ENCODE measurements around the gene FUT1. TPM values are rescaled to one million over a fixed set of nuclear protein-coding genes. Genes with fewer than 3 reads are reported as not detected.

FUT1 gene
- total RNA-seq, 2 donors from 2014 or later: 3.1 to 3.3 TPM

- TF ChIP-seq CTCF (IDR thresholded peaks at IDR 0.05): no peak
These were observed 28.4 kb upstream of the FUT1 start for GRCh38 chr19:48780631-48781391.

GRCh38 chr19:48779636-48780035 lies 27.2 kb upstream of the FUT1 start:
- Histone ChIP-seq H3K27me3 (no peaks in the 10 kb centered on the region), H3K4me3 (no peak overlapping the region), H3K4me1 (peaks cover 0 to 7% of the 10 kb centered on the region in 2 donors), H3K36me3 (no peaks in the 10 kb centered on the region), H3K27ac (no peak overlapping the region), H3K9me3 (no peaks in the 10 kb centered on the region)
- DNase-seq (ENCODE audit: low spot score): no peak
- no peak for TF ChIP-seq CTCF (IDR thresholded peaks at IDR 0.05)

More at GRCh38 chr19:48780631-48781391, 28.4 kb upstream of the FUT1 start:
- Histone ChIP-seq H3K27ac (peak overlapping the region; percentile 24 to 62), H3K27me3 (no peaks in the 10 kb centered on the region), H3K9me3 (no peaks in the 10 kb centered on the region), H3K4me1 (peaks cover 0 to 7% of the 10 kb centered on the region in 2 donors), H3K36me3 (no peaks in the 10 kb centered on the region), H3K4me3 (no peak overlapping the region)
- peak; percentile 62 for DNase-seq (ENCODE audit: low spot score)

- TF ChIP-seq CTCF (IDR thresholded peaks at IDR 0.05): no peak
- Histone ChIP-seq H3K9me3 (no peaks in the 10 kb centered on the region), H3K4me1 (peaks cover 0 to 8% of the 10 kb centered on the region in 2 donors), H3K27ac (no peak overlapping the region), H3K27me3 (no peaks in the 10 kb centered on the region), H3K4me3 (no peak overlapping the region), H3K36me3 (no peaks in the 10 kb centered on the region)
- DNase-seq (ENCODE audit: low spot score): no peak
These were observed 25.3 kb upstream of the FUT1 start for GRCh38 chr19:48777720-48778119.

- TF ChIP-seq CTCF (IDR thresholded peaks at IDR 0.05): no peak
- H3K4me1 ChIP-seq: peaks cover 0 to 13% of the 10 kb centered on the region in 2 donors
- H3K36me3 ChIP-seq: no peaks in the 10 kb centered on the region
- no peak overlapping the region for H3K4me3 ChIP-seq
- H3K27me3 ChIP-seq: no peaks in the 10 kb centered on the region
- H3K9me3 ChIP-seq: no peaks in the 10 kb centered on the region
- no peak for DNase-seq (ENCODE audit: low spot score)
- no peak overlapping the region for H3K27ac ChIP-seq
These were observed 24.7 kb upstream of the FUT1 start for GRCh38 chr19:48777139-48777538.

GRCh38 chr19:48772503-48772953 lies 20.1 kb upstream of the FUT1 start:
- no peak for TF ChIP-seq CTCF (IDR thresholded peaks at IDR 0.05)
- Histone ChIP-seq H3K27me3 (no peaks in the 10 kb centered on the region), H3K4me1 (peaks cover 0 to 5% of the 10 kb centered on the region in 2 donors), H3K36me3 (no peaks in the 10 kb centered on the region), H3K4me3 (no peak overlapping the region), H3K9me3 (no peaks in the 10 kb centered on the region), H3K27ac (peak overlapping the region; percentile 8 to 46)
- peak; percentile 68 for DNase-seq (ENCODE audit: low spot score)
